Endothelial cell (in vitro differentiated cells): ENCODE measurements around the gene MCF2. TPM values are rescaled to one million over a fixed set of nuclear protein-coding genes. Genes with fewer than 3 reads are reported as not detected.

ENCODE experiments used
- DNase-seq: peaks from one replicate; pipeline ENCODE4 v3.0.0; 2021; ENCODE audit warnings: low spot score
- H3K27ac Mint-ChIP-seq: one replicate; pipeline ENCODE4 v1.8.0; 2021; ENCODE audit warnings: mixed read lengths, inconsistent platforms; ENCODE audit not compliant: unreplicated experiment
- H3K27me3 Mint-ChIP-seq: one replicate; pipeline ENCODE4 v1.8.0; 2021; ENCODE audit warnings: mild to moderate bottlenecking, moderate library complexity, mixed read lengths, inconsistent platforms; ENCODE audit not compliant: unreplicated experiment
- H3K36me3 Mint-ChIP-seq: one replicate; pipeline ENCODE4 v1.8.0; 2021; ENCODE audit warnings: mild to moderate bottlenecking, low read depth, mixed read lengths, inconsistent platforms; ENCODE audit not compliant: unreplicated experiment
- H3K4me1 Mint-ChIP-seq: one replicate; pipeline ENCODE4 v1.8.0; 2021; ENCODE audit warnings: mild to moderate bottlenecking, mixed read lengths, inconsistent platforms; ENCODE audit not compliant: unreplicated experiment
- H3K4me3 Mint-ChIP-seq: one replicate; pipeline ENCODE4 v1.8.0; 2021; ENCODE audit warnings: mild to moderate bottlenecking, mixed read lengths, inconsistent platforms; ENCODE audit not compliant: unreplicated experiment
- H3K9me3 Mint-ChIP-seq: one replicate; pipeline ENCODE4 v1.8.0; 2021; ENCODE audit warnings: mixed read lengths, inconsistent platforms; ENCODE audit not compliant: unreplicated experiment
- CTCF ChIP-seq: fragments of 200-600 bp; sonication (generic); IDR thresholded peaks from one replicate; pipeline ENCODE4 v1.5.0; 2021; ENCODE audit warnings: antibody characterized with exemption; ENCODE audit not compliant: unreplicated experiment
- total RNA-seq: library from RNA; stranded (reverse); fragmentation: NEBNext Ultra II Directional; extraction: Animal tissue kit (Norgen Biotek cat#: 25700); gene quantifications from one replicate; pipeline ENCODE4 v1.2.1, GENCODE V29; 2021; ENCODE audit not compliant: unreplicated experiment

MCF2 gene
- total RNA-seq, 1 donor from 2014 or later, result 0.67 TPM

GRCh38 chrX:139720136-139720535 is 12.2 kb upstream of the MCF2 start:
- Mint-ChIP-seq H3K27ac (no peak overlapping the region), H3K27me3 (peaks cover 4% of the 10 kb centered on the region), H3K36me3 (no peaks in the 10 kb centered on the region), H3K4me3 (no peak overlapping the region), H3K4me1 (peaks cover 6% of the 10 kb centered on the region), H3K9me3 (no peaks in the 10 kb centered on the region)
- no peak for TF ChIP-seq CTCF
- DNase-seq, result peak; percentile 4

GRCh38 chrX:139702658-139703057 is 5.3 kb downstream of the MCF2 start:
- no peaks in the 10 kb centered on the region for H3K27me3 Mint-ChIP-seq
- H3K4me3 Mint-ChIP-seq, result no peak overlapping the region
- no peaks in the 10 kb centered on the region for H3K9me3 Mint-ChIP-seq
- TF ChIP-seq CTCF, result no peak
- DNase-seq, result no peak
- H3K27ac Mint-ChIP-seq, result no peak overlapping the region
- H3K4me1 Mint-ChIP-seq, result peaks cover 5% of the 10 kb centered on the region
- H3K36me3 Mint-ChIP-seq, result no peaks in the 10 kb centered on the region

- DNase-seq, result no peak
- no peak for TF ChIP-seq CTCF
- Mint-ChIP-seq H3K27ac (no peak overlapping the region), H3K9me3 (no peaks in the 10 kb centered on the region), H3K27me3 (peaks cover 5% of the 10 kb centered on the region), H3K4me1 (peaks cover 2% of the 10 kb centered on the region), H3K4me3 (no peak overlapping the region), H3K36me3 (no peaks in the 10 kb centered on the region)
Measured at GRCh38 chrX:139692908-139693307, 15.1 kb downstream of the MCF2 start.

GRCh38 chrX:139692506-139692849 is 15.5 kb downstream of the MCF2 start:
- H3K27ac Mint-ChIP-seq, result no peak overlapping the region
- H3K4me3 Mint-ChIP-seq, result no peak overlapping the region
- no peaks in the 10 kb centered on the region for H3K9me3 Mint-ChIP-seq
- peaks cover 2% of the 10 kb centered on the region for H3K4me1 Mint-ChIP-seq
- DNase-seq, result no peak
- peaks cover 5% of the 10 kb centered on the region for H3K27me3 Mint-ChIP-seq
- TF ChIP-seq CTCF, result no peak
- H3K36me3 Mint-ChIP-seq, result no peaks in the 10 kb centered on the region

- H3K27me3 Mint-ChIP-seq, result peaks cover 5% of the 10 kb centered on the region
- H3K27ac Mint-ChIP-seq, result no peak overlapping the region
- TF ChIP-seq CTCF, result no peak
- peaks cover 2% of the 10 kb centered on the region for H3K4me1 Mint-ChIP-seq
- H3K4me3 Mint-ChIP-seq, result no peak overlapping the region
- DNase-seq, result peak; percentile 10
- no peaks in the 10 kb centered on the region for H3K36me3 Mint-ChIP-seq
- H3K9me3 Mint-ChIP-seq, result no peaks in the 10 kb centered on the region
Measured at GRCh38 chrX:139691843-139692505, 16.0 kb downstream of the MCF2 start.
